ENCODE data around the gene PTPN14.

Gene PTPN14

DNA sequence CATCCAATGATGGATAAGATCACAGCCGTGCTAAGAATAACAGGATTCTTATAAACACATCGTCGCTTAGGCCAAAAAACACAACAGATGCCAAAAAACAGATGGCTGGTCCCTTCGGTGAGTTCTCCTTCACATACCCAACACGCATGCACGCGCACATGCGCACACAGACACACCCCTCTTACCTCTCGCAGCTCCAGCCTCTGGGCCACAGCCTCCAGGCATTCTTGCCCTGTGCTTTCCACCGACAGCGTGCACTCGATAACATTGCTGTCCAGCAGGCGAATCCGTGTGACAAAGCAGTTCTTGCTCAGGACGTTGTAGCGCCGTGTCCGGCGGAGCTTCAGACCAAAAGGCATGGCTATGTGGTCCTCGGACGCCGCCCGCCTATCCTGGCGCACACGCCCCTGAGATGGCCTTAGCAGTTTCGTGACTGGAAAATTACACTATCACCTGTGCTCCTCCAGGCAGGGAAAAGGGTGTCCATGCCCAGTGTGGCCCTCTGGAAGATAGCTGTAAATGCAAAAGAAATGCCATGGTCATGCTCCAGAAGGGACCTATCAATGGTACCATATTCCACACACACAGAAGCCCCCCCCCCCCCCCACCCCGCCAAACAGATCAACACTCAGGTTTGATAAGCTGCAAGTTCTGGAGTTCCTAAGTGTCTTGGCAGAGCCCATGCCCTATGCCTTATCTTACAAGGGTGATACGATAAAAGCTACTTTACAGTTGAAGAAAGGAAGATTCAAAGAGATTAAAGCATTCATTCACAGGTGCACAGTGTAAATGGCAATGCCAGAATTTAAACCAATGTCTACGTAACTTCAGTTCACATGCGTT, 86.7 kb downstream of the PTPN14 start:
- DNase-seq (ENCODE audit: low read depth) = no peak
- H3K4me3 ChIP-seq (ENCODE audit: low read length) = no peak overlapping the region

DNA sequence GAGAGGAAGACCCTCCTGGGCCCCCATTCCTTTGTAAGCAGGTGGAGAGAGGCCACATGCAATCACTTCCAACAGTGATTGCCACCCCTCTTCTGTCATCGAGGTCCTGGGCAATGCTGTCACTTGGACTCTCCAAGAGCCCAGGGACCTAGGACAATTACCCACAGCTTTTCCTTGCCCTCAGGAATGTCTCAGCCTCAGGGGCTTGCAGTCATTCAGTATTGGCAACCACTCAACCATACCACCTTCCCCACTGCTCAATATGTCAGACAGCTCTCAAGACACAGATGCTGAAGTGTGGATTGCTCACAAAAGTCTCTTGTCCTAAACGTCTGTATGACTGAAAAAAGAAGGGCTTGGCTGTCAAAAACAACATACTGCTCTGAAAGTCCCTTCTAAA, 87.8 kb downstream of the PTPN14 start:
- TF ChIP-seq, protein P1, sequence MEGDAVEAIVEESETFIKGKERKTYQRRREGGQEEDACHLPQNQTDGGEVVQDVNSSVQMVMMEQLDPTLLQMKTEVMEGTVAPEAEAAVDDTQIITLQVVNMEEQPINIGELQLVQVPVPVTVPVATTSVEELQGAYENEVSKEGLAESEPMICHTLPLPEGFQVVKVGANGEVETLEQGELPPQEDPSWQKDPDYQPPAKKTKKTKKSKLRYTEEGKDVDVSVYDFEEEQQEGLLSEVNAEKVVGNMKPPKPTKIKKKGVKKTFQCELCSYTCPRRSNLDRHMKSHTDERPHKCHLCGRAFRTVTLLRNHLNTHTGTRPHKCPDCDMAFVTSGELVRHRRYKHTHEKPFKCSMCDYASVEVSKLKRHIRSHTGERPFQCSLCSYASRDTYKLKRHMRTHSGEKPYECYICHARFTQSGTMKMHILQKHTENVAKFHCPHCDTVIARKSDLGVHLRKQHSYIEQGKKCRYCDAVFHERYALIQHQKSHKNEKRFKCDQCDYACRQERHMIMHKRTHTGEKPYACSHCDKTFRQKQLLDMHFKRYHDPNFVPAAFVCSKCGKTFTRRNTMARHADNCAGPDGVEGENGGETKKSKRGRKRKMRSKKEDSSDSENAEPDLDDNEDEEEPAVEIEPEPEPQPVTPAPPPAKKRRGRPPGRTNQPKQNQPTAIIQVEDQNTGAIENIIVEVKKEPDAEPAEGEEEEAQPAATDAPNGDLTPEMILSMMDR (conservative IDR thresholded peaks at IDR 0.05; ENCODE audit: low read length) = no peak
- DNase-seq (ENCODE audit: low read depth) = no peak
- no peak overlapping the region for H3K4me3 ChIP-seq (ENCODE audit: low read length)

More for the DNA sequence above, 86.7 kb downstream of the PTPN14 start:
- TF ChIP-seq, protein P1 (conservative IDR thresholded peaks at IDR 0.05; ENCODE audit: low read length) = no peak

GRCh38 chr1:214462882-214463281, 88.5 kb downstream of the PTPN14 start:
- TF ChIP-seq, protein P1 (conservative IDR thresholded peaks at IDR 0.05; ENCODE audit: low read length) = no peak
- H3K4me3 ChIP-seq (ENCODE audit: low read length) = no peak overlapping the region

DNA sequence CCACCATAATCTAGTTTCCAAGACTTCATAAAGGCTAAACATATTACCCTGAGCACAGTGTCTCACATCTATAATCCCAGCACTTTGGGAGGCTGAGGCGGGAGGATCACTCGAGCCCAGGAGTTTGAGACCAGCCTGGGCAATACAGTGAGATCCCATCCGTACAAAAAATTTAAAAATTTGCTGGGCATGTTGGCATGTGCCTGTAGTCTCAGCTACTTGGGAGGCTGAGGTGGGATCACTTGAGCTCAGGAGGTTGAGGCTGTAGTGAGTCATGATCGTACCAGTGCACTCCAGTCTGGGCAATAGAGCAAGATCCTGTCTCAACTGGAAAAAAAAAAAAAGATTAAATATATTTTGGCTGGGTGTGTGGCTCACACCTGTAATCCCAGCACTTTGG, 90.1 kb downstream of the PTPN14 start:
- TF ChIP-seq, protein P1 (conservative IDR thresholded peaks at IDR 0.05; ENCODE audit: low read length) = no peak
- no peak for DNase-seq (ENCODE audit: low read depth)
- H3K4me3 ChIP-seq (ENCODE audit: low read length) = no peak overlapping the region

More at GRCh38 chr1:214462882-214463281, 88.5 kb downstream of the PTPN14 start:
- no peak for DNase-seq (ENCODE audit: low read depth)

- no peak for DNase-seq (ENCODE audit: low read depth)
- H3K4me3 ChIP-seq (ENCODE audit: low read length) = no peak overlapping the region
- TF ChIP-seq, protein P1 (conservative IDR thresholded peaks at IDR 0.05; ENCODE audit: low read length) = no peak
These were observed 91.0 kb downstream of the PTPN14 start for GRCh38 chr1:214460304-214460916.

- H3K4me3 ChIP-seq (ENCODE audit: low read length) = no peak overlapping the region
- DNase-seq (ENCODE audit: low read depth) = no peak
- TF ChIP-seq, protein P1 (conservative IDR thresholded peaks at IDR 0.05; ENCODE audit: low read length) = no peak
These were observed 91.5 kb downstream of the PTPN14 start for GRCh38 chr1:214459895-214460294.

- no peak for DNase-seq (ENCODE audit: low read depth)
- TF ChIP-seq, protein P1 (conservative IDR thresholded peaks at IDR 0.05; ENCODE audit: low read length) = no peak
- H3K4me3 ChIP-seq (ENCODE audit: low read length) = no peak overlapping the region
These were observed 92.9 kb downstream of the PTPN14 start for GRCh38 chr1:214458541-214458940.
